Chondrocyte (in vitro differentiated cells): Measurements from ENCODE around the gene VWA2. TPM values are rescaled to one million over a fixed set of nuclear protein-coding genes. Genes with fewer than 3 reads are reported as not detected.
A peak's percentile ranks its signal among the peaks of the same experiment; 100 is the strongest.

Experiments used
- DNase-seq: peaks from one replicate; pipeline ENCODE4 v3.0.0; 2021; ENCODE audit warnings: mixed read lengths, low spot score
- H3K27ac Mint-ChIP-seq: one replicate; pipeline ENCODE4 v1.8.0; 2021; ENCODE audit warnings: mild to moderate bottlenecking, moderate library complexity, mixed read lengths; ENCODE audit not compliant: unreplicated experiment
- H3K27me3 Mint-ChIP-seq: 2 replicates; pipeline ENCODE4 v1.8.0; 2021; ENCODE audit warnings: low read depth, mixed read lengths
- H3K36me3 Mint-ChIP-seq: 2 replicates; pipeline ENCODE4 v1.8.0; 2021; ENCODE audit warnings: low read depth, mixed read lengths
- H3K4me1 Mint-ChIP-seq: 2 replicates; pipeline ENCODE4 v1.8.0; 2021; ENCODE audit warnings: low read depth, mild to moderate bottlenecking, mixed read lengths
- H3K4me3 Mint-ChIP-seq: one replicate; pipeline ENCODE4 v1.8.0; 2021; ENCODE audit warnings: mild to moderate bottlenecking, moderate library complexity, mixed read lengths; ENCODE audit not compliant: unreplicated experiment
- H3K9me3 Mint-ChIP-seq: 2 replicates; pipeline ENCODE4 v1.8.0; 2021; ENCODE audit warnings: low read depth, mixed read lengths
- total RNA-seq: library from RNA; stranded (reverse); gene quantifications from 3 replicates; pipeline ENCODE4 v1.2.1, GENCODE V29; 2021
- TF ChIP-seq, protein P1 (sequence below): fragments of 200-600 bp; sonication (generic); IDR thresholded peaks from 2 replicates; pipeline ENCODE4 v1.5.0; 2021; ENCODE audit warnings: antibody characterized with exemption, mild to moderate bottlenecking, moderate library complexity

The VWA2 gene
- total RNA-seq, 1 donor from 2014 or later, result not detected

DNA sequence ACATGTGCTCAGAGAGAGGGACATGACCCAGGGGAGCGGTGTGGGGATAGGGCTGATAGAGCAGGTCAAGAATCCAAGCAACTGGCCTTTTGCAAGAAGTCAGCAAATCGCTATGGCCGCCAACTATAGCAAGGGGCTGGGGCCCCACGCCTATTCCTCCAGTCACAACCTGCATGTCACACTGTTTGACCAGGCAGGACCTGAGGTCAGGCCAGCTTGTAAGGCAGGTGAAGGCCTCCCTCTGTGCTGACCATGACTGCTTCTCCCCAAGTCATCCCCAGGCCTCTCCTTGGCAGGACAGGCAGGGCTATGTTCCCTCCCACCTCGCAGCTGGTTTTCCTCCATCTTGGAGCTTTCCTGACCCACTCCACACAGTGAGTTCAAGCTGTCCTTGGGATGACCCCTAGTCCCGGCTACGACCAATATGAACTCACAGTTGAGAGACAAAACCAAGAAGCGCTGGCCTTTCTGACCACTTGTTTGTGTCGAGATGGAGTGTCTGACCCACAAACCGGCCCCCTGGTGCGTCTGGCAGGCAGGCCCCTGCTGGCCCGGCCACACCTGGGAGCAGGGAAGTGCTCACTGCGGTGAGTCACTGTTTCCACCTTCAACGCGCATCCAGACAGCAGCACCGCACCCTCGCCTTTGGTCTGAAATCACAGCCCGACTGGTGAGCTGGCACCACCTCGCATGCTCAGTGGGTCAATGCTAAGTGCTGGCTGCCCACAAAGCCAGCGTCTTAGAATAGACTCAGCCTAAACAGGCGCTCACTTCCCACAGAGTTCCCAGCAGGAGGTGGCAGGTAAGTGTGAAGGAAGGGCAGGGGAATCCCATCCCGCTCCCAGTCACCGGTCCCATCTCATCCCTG is 81.4 kb downstream of the VWA2 start:
- H3K27me3 Mint-ChIP-seq, result no peaks in the 10 kb centered on the region
- H3K36me3 Mint-ChIP-seq, result no peaks in the 10 kb centered on the region
- no peak overlapping the region for H3K4me3 Mint-ChIP-seq
- H3K4me1 Mint-ChIP-seq, result peaks cover 17% of the 10 kb centered on the region
- H3K9me3 Mint-ChIP-seq, result no peaks in the 10 kb centered on the region
- DNase-seq, result no peak
- H3K27ac Mint-ChIP-seq, result no peak overlapping the region
- TF ChIP-seq, protein P1, sequence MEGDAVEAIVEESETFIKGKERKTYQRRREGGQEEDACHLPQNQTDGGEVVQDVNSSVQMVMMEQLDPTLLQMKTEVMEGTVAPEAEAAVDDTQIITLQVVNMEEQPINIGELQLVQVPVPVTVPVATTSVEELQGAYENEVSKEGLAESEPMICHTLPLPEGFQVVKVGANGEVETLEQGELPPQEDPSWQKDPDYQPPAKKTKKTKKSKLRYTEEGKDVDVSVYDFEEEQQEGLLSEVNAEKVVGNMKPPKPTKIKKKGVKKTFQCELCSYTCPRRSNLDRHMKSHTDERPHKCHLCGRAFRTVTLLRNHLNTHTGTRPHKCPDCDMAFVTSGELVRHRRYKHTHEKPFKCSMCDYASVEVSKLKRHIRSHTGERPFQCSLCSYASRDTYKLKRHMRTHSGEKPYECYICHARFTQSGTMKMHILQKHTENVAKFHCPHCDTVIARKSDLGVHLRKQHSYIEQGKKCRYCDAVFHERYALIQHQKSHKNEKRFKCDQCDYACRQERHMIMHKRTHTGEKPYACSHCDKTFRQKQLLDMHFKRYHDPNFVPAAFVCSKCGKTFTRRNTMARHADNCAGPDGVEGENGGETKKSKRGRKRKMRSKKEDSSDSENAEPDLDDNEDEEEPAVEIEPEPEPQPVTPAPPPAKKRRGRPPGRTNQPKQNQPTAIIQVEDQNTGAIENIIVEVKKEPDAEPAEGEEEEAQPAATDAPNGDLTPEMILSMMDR, result no peak

DNA sequence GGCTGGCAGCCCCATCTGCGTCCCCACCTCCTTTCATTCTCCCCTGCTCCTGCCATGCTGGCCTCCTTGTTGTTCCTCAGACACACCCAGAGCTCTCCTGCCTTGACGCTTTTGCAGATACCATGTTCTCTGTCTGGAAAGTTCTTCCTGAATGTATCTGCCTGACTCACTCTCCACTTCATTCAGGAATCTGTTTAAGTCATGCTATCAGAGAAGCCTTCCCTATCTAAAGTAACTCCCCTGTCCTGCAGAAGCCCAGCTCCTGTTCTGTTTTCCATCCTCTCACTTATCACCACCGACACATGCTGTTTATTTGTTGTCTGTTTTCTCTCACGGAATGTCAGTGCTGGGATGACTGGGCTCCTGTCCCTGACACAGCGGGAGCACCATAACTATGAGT is 83.3 kb downstream of the VWA2 start:
- TF ChIP-seq, protein P1, result no peak
- no peaks in the 10 kb centered on the region for H3K9me3 Mint-ChIP-seq
- peaks cover 17% of the 10 kb centered on the region for H3K4me1 Mint-ChIP-seq
- no peak overlapping the region for H3K27ac Mint-ChIP-seq
- DNase-seq, result no peak
- no peaks in the 10 kb centered on the region for H3K27me3 Mint-ChIP-seq
- no peak overlapping the region for H3K4me3 Mint-ChIP-seq
- H3K36me3 Mint-ChIP-seq, result no peaks in the 10 kb centered on the region

DNA sequence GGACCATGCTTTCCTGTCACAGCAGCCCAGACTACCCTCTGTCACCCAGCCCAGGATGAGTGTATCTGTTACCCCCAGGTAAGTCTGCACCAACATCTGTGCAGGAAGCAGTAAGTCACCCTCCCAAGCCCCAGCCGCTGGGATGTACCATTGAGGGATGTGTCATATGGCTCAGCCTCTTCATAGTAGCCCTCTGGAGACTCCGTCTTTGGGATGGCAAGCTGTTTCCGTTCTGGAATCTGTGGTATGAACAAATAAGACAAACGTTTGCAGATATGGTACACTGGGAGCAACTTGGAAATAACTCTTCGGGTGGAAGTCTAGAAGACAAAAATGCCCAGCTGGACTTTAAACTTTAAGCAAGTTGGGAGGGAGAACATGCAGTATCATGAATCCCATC is 84.0 kb downstream of the VWA2 start:
- H3K9me3 Mint-ChIP-seq, result no peaks in the 10 kb centered on the region
- H3K27ac Mint-ChIP-seq, result peak overlapping the region; percentile 10
- H3K4me3 Mint-ChIP-seq, result no peak overlapping the region
- H3K27me3 Mint-ChIP-seq, result no peaks in the 10 kb centered on the region
- H3K4me1 Mint-ChIP-seq, result peaks cover 17% of the 10 kb centered on the region
- no peaks in the 10 kb centered on the region for H3K36me3 Mint-ChIP-seq
- TF ChIP-seq, protein P1, result no peak
- no peak for DNase-seq

DNA sequence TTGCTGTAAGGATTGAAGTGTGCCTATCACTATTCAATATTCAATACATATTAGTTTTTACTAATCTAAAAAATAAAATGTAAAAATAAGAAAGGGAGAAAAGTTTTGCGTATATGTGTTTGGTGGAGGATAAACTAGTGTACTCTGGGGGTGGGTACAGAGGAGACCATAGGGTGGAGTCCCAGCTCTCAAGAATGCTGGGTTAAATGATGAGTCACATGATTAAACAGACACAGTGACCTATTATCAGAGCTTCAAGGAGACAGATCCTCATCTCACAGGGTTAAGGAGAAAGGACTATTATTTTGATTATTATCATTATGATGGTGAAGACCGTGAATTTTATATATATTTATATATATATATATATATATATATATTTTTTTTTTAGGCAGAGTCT is 87.7 kb downstream of the VWA2 start:
- no peak overlapping the region for H3K4me3 Mint-ChIP-seq
- H3K36me3 Mint-ChIP-seq, result no peaks in the 10 kb centered on the region
- DNase-seq, result no peak
- H3K27me3 Mint-ChIP-seq, result no peaks in the 10 kb centered on the region
- no peaks in the 10 kb centered on the region for H3K9me3 Mint-ChIP-seq
- peaks cover 15% of the 10 kb centered on the region for H3K4me1 Mint-ChIP-seq
- TF ChIP-seq, protein P1, result no peak
- H3K27ac Mint-ChIP-seq, result no peak overlapping the region

DNA sequence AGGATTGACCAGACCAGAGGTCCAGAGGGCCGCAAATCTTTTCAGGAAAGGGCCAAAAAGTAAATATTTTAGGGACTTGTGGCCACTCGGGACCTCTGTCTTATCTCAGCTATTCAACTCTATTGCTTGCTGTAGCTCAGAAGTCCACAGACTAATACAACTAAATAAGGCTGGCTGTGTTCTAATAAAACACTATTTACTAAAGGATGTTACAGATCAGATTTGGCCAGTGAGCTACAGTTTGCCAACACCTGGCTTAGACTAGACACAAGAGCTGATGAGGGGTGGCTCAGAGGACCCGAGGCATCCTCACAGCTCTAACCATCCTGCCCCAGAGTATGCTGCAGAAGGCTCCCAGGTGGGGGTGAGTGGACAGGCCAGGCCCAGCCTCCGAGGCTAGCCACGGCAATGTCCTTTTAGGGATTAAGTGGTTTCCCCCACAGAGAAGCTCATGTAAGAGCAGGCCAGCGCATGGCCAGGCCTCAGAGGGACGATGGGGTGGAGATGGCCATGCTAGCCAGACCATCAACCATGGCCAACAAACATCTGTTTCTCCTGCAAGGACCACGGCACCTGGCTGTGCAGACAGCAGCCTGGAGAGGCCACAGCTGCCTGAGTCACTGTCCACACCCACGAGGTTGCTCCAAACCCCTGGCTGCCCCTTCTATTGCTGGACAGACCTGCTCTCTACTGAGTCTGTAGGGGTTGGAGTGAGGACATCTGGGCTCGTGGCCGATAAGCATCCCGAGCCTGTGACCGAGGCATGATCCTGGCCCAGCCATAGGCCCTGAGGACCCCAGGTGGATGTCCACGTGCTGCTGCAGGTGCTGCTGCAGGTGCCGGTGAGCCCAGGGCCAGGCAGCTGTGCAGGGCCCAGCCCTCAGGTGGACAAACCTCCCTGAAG is 88.7 kb downstream of the VWA2 start:
- Mint-ChIP-seq H3K27ac (peak overlapping the region; percentile 45), H3K27me3 (no peaks in the 10 kb centered on the region), H3K4me3 (no peak overlapping the region), H3K9me3 (no peaks in the 10 kb centered on the region), H3K36me3 (no peaks in the 10 kb centered on the region), H3K4me1 (peaks cover 8% of the 10 kb centered on the region)
- no peak for DNase-seq
- TF ChIP-seq, protein P1, result no peak
